PC-9 (cell line): ENCODE data around the gene CLECL1. TPM values are rescaled to one million over a fixed set of nuclear protein-coding genes. Genes with fewer than 3 reads are reported as not detected.

Experiments used
- BruUV-seq: library from RNA; stranded (reverse); fragments of 400-500 nt; replicated peaks from 2 replicates; lab custom pipeline; 2021; lab: Mats Ljungman, UMichigan
- CTCF ChIA-PET: fragments of 300-600 bp; sonication (Branson Sonifier 250); formaldehyde crosslinking; loops from one replicate; lab custom pipeline; 2022; ENCODE audit warnings: antibody characterized with exemption; lab: Charles Lee
- POLR2A ChIA-PET: fragments of 300-600 bp; sonication (Branson Sonifier 250); formaldehyde crosslinking; loops from one replicate; lab custom pipeline; 2022; ENCODE audit warnings: antibody characterized with exemption; ENCODE audit not compliant: unreplicated experiment; lab: Charles Lee
- DNase-seq, 2 experiments: peaks; one replicate each; pipeline versions ENCODE4 v3.0.0 to v3.0.0-alpha.2; 2015 to 2022; ENCODE audit warnings: mixed read lengths in 1 of 2
- H2AFZ ChIP-seq: fragments of 200-600 bp; sonication (generic); 2 replicates; pipeline ENCODE4 v1.8.1; 2017; ENCODE audit warnings: antibody characterized with exemption
- H3F3A ChIP-seq: fragments of 200-600 bp; sonication (generic); 2 replicates; pipeline ENCODE4 v1.8.1; 2017; ENCODE audit warnings: antibody characterized with exemption, mild to moderate bottlenecking, low read depth; ENCODE audit not compliant: insufficient read depth
- H3K27ac ChIP-seq: fragments of 200-600 bp; sonication (generic); 2 replicates; pipeline ENCODE4 v1.6.1; 2016; ENCODE audit warnings: mixed run types
- H3K27me3 ChIP-seq: fragments of 200-600 bp; sonication (generic); 2 replicates; pipeline ENCODE4 v1.6.1; 2016; ENCODE audit warnings: low read depth, mixed run types; ENCODE audit not compliant: insufficient read depth
- H3K36me3 ChIP-seq: fragments of 200-600 bp; sonication (generic); 2 replicates; pipeline ENCODE4 v1.6.1; 2016; ENCODE audit warnings: low read depth, mixed run types
- H3K4me1 ChIP-seq: fragments of 200-600 bp; sonication (generic); replicated peaks from 2 replicates; pipeline ENCODE4 v1.6.1; 2016; ENCODE audit warnings: mixed run types; ENCODE audit not compliant: insufficient read depth
- H3K4me2 ChIP-seq: fragments of 200-600 bp; sonication (generic); 2 replicates; pipeline ENCODE4 v1.6.1; 2017; ENCODE audit warnings: mixed run types
- H3K4me3 ChIP-seq: fragments of 200-600 bp; sonication (generic); 2 replicates; pipeline ENCODE4 v1.6.1; 2016; ENCODE audit warnings: mixed run types
- H3K79me2 ChIP-seq: fragments of 200-600 bp; sonication (generic); 2 replicates; pipeline ENCODE4 v1.6.1; 2017; ENCODE audit warnings: low read depth, mixed run types
- H3K9me2 ChIP-seq: fragments of 200-600 bp; sonication (generic); 2 replicates; pipeline ENCODE4 v1.8.1; 2017; ENCODE audit warnings: mild to moderate bottlenecking; ENCODE audit not compliant: insufficient read depth
- H3K9me3 ChIP-seq: fragments of 200-600 bp; sonication (generic); 2 replicates; pipeline ENCODE4 v1.8.1; 2016; ENCODE audit warnings: low read depth; ENCODE audit not compliant: insufficient read depth
- H4K20me1 ChIP-seq: fragments of 200-600 bp; sonication (generic); 2 replicates; pipeline ENCODE4 v1.8.1; 2017; ENCODE audit not compliant: insufficient read depth
- CTCF ChIP-seq: fragments of 200-600 bp; sonication (generic); conservative IDR thresholded peaks from 2 replicates; pipeline ENCODE4 v1.6.1; 2017; ENCODE audit warnings: mixed run types, antibody characterized with exemption, mild to moderate bottlenecking, moderate library complexity
- EZH2 ChIP-seq: fragments of 200-600 bp; sonication (generic); IDR thresholded peaks from 2 replicates; pipeline ENCODE4 v1.8.0; 2017; ENCODE audit warnings: antibody characterized with exemption, low read depth
- intact Hi-C: fragments of 100-400 bp; cut with micrococcal nuclease; formaldehyde crosslinking; loops from one replicate; pipeline ENCODE4 v1.10.0; 2022; ENCODE audit not compliant: unreplicated experiment
- total RNA-seq: library from RNA; stranded (reverse); gene quantifications from 2 replicates; pipeline ENCODE4 v1.2.3, GENCODE V29; 2021

The CLECL1 gene
- total RNA-seq, 1 experiment from 2014 or later: not detected

DNA sequence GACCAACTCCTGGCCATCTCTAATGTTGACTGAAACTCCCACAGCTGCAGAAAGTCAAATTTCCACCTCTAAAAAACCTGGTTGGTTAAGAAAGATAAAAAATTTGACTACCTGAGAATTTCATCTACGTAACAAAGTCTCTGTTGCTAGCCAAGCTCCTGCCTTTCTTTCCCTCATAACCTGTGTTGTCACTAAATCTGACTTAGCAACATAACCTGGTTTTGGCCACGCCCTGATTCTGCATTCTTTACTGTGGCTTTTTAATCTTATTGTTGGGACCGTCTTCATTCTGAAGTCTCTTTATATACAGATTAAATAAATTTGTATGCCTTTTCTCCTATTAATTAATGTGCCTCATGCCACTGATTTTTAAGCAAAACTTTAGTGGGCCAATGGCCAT lies 43.9 kb upstream of the CLECL1 start:
- BruUV-seq: no TSS peak
- ChIA-PET CTCF (interaction anchor here (1.0 kb wide), 1 partner anchor 21 kb away, joined by 6 read pairs; no protein-coding TSS in a partner anchor), POLR2A (interaction anchor here (0.7 kb wide), 1 partner anchor 92 kb away, joined by 4 read pairs; no protein-coding TSS in a partner anchor)
- Histone ChIP-seq H3K36me3 (no peaks in the 10 kb centered on the region), H3K27ac (no peak overlapping the region), H3K4me2 (no peak overlapping the region), H3K4me1 (peaks cover 6% of the 10 kb centered on the region), H3K79me2 (no peaks in the 10 kb centered on the region), H3K4me3 (no peak overlapping the region), H3K9me3 (no peaks in the 10 kb centered on the region), H3K27me3 (no peaks in the 10 kb centered on the region), H3K9me2 (no peaks in the 10 kb centered on the region), H3F3A (no peaks in the 10 kb centered on the region), H2AFZ (no peak overlapping the region), H4K20me1 (no peaks in the 10 kb centered on the region)
- peak in 1 of 2 experiments; percentile 32 for DNase-seq
- intact Hi-C loops: no loop called here
- TF ChIP-seq CTCF (no peak), EZH2 (no peak)

DNA sequence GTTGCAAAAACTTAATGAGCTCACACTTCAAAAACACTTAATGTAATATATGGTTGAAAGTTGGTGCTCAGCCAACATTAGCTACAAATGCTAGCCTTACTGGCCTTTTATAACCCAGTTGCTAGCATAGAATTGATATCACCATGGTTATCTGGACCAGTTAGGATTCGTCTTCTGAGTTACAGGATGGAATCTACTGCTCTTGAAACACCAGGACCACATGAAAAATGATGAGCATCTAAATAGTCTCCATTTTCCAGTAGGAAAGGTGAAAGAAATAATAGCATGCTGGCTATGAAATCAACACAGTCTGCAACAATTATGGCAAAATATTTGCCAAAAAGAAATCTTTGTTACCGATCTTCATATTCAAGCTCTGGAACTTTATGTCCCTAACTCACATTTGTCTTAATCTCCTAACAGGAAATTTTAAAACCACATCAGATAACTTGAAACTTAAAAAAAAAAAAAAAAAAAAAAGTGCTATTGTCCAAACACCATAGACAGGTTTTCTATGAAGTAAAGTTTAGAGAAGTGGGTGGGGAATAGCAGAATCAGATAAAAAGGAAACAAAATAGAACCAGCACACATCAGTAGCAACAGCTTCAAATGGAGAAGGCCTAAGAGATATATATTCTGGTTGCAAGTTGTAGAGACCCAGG lies 40.5 kb upstream of the CLECL1 start:
- Histone ChIP-seq H3K4me3 (no peak overlapping the region), H3K27ac (no peak overlapping the region), H3K4me2 (no peak overlapping the region), H3K9me3 (no peaks in the 10 kb centered on the region), H3K36me3 (no peaks in the 10 kb centered on the region), H3K4me1 (peaks cover 6% of the 10 kb centered on the region), H2AFZ (no peak overlapping the region), H3K27me3 (no peaks in the 10 kb centered on the region), H3K9me2 (no peaks in the 10 kb centered on the region), H3F3A (no peaks in the 10 kb centered on the region), H3K79me2 (no peaks in the 10 kb centered on the region), H4K20me1 (no peaks in the 10 kb centered on the region)
- intact Hi-C loops: no loop called here
- BruUV-seq: no TSS peak
- no peak for TF ChIP-seq EZH2
- no peak for TF ChIP-seq CTCF
- no peak for DNase-seq
- CTCF ChIA-PET: no interaction called here
- POLR2A ChIA-PET: no interaction called here

DNA sequence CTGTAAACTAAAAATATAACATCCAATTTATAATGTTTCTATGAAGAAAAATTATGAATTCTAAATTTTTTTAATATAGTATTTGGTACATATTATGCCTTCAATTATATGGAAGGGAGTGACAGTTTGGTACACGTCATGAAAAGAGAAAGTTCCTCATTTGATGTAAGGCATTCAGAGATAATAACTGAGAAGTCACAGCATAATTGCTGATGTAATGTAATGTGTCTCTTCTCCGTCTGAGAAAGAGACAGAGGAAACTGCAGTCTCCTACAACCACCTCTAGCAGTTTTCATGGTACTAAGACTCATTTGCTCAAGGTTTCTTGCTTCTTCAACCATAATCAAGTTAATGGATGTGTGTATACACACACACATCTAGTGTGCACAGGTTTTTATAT lies 30.1 kb upstream of the CLECL1 start:
- Histone ChIP-seq H3K4me1 (no peaks in the 10 kb centered on the region), H3K27me3 (no peaks in the 10 kb centered on the region), H3F3A (no peaks in the 10 kb centered on the region), H4K20me1 (no peaks in the 10 kb centered on the region), H2AFZ (no peak overlapping the region), H3K4me3 (no peak overlapping the region), H3K9me3 (no peaks in the 10 kb centered on the region; the same call in 1 of the 2 replicates), H3K9me2 (no peaks in the 10 kb centered on the region), H3K79me2 (no peaks in the 10 kb centered on the region), H3K4me2 (no peak overlapping the region), H3K36me3 (no peaks in the 10 kb centered on the region), H3K27ac (no peak overlapping the region)
- ChIA-PET CTCF (no interaction called here), POLR2A (interaction anchor here (0.6 kb wide), 1 partner anchor 64 kb away, joined by 5 read pairs; no protein-coding TSS in a partner anchor)
- DNase-seq: no peak
- no peak for TF ChIP-seq EZH2
- TF ChIP-seq CTCF: no peak
- no TSS peak for BruUV-seq
- intact Hi-C loops: no loop called here
